ENCODE measurements around the gene OTUB1.
"Not testable (repeated sequence)": the region's sequence is repeated elsewhere in the genome, so short reads cannot be mapped to it uniquely, and the experiment has no call there.

The OTUB1 gene

GRCh38 chr11:63986156-63986931 is at the start of gene OTUB1:
Gene OTUB1 (plus strand): TSS chr11:63986438. CDS start chr11:63986457, 19 bp downstream.
- peak; percentile 88 for DNase-seq

GRCh38 chr11:63937713-63938478 is 48.3 kb upstream of the OTUB1 start:
- DNase-seq, result peak; percentile 16

- DNase-seq, result peak; percentile 94
These were observed 47.5 kb upstream of the OTUB1 start, which contains the start of gene NAA40 for GRCh38 chr11:63938479-63939396. Gene NAA40 (plus strand): TSS chr11:63939002. CDS start chr11:63939097, 95 bp downstream.

- no peak for DNase-seq
These were observed 46.8 kb upstream of the OTUB1 start for GRCh38 chr11:63939397-63939891.

- DNase-seq, result no peak
These were observed 45.5 kb upstream of the OTUB1 start for GRCh38 chr11:63940786-63941185.

GRCh38 chr11:63941901-63942300 is 44.3 kb upstream of the OTUB1 start:
- DNase-seq, result no peak

GRCh38 chr11:63942803-63943202 is 43.4 kb upstream of the OTUB1 start:
- DNase-seq, result no peak

- DNase-seq, result no peak
These were observed 41.3 kb upstream of the OTUB1 start for GRCh38 chr11:63944987-63945386.

- DNase-seq, result peak; percentile 73
These were observed 40.6 kb upstream of the OTUB1 start for GRCh38 chr11:63945477-63946163.

- DNase-seq, result peak; percentile 44
These were observed 34.3 kb upstream of the OTUB1 start for GRCh38 chr11:63951779-63952536.

GRCh38 chr11:63952570-63952969 is 33.7 kb upstream of the OTUB1 start:
- no peak for DNase-seq

- no peak for DNase-seq
These were observed 28.2 kb upstream of the OTUB1 start for GRCh38 chr11:63958008-63958407.

- DNase-seq, result peak; percentile 49
These were observed 24.4 kb upstream of the OTUB1 start for GRCh38 chr11:63961608-63962412.

- not testable (repeated sequence) for DNase-seq
These were observed 22.3 kb upstream of the OTUB1 start for GRCh38 chr11:63963895-63964294.

GRCh38 chr11:63966444-63966843 is 19.8 kb upstream of the OTUB1 start:
- DNase-seq, result no peak

GRCh38 chr11:63969461-63969860 is 16.8 kb upstream of the OTUB1 start:
- DNase-seq, result no peak

- DNase-seq, result no peak
These were observed 15.3 kb upstream of the OTUB1 start for GRCh38 chr11:63970902-63971301.

GRCh38 chr11:63973912-63974258 is 12.4 kb upstream of the OTUB1 start:
- DNase-seq, result not testable (repeated sequence)

- peak; percentile 99 for DNase-seq
These were observed 11.7 kb upstream of the OTUB1 start, which contains the start of gene COX8A for GRCh38 chr11:63974259-63975143. Gene COX8A (plus strand): TSS chr11:63974620. CDS start chr11:63974681, 61 bp downstream.

Data from CD4-positive, alpha-beta T cell treated with Interleukin-17A for 1 hour (primary cell).